Spleen (tissue), 7 donors: ENCODE data around the gene TCEA3.

Experiments
- POLR2A ChIP-seq, 3 donors: fragments of 450-650 bp; IDR thresholded peaks; one replicate each; pipeline ENCODE4 v1.5.1; 2017; ENCODE audit warnings: antibody characterized with exemption in 3 of 3, mild to moderate bottlenecking in 1 of 3
- TF ChIP-seq, protein P1 (sequence below), 11 experiments: fragments of 200-600 bp in 7 of 11; fragments of 450-650 bp in 4 of 11; sonication (generic) in 4 of 11; IDR thresholded peaks in 8 of 11; conservative IDR thresholded peaks in 3 of 11; 1 replicate in 7 of 11; 2 replicates in 4 of 11; pipeline versions ENCODE4 v1.4.0 to v1.8.0; 2016 to 2021; ENCODE audit warnings: antibody characterized with exemption in 11 of 11, inconsistent platforms in 4 of 11, mild to moderate bottlenecking in 1 of 11
- donor health status: DM: no; HTN: no; CAD: no; lungs with moderate emphysema.
- donor health status: DM: no; HTN: no; CAD: no.
- donor health status: DM: no; HTN: no; CAD: no.

DNA sequence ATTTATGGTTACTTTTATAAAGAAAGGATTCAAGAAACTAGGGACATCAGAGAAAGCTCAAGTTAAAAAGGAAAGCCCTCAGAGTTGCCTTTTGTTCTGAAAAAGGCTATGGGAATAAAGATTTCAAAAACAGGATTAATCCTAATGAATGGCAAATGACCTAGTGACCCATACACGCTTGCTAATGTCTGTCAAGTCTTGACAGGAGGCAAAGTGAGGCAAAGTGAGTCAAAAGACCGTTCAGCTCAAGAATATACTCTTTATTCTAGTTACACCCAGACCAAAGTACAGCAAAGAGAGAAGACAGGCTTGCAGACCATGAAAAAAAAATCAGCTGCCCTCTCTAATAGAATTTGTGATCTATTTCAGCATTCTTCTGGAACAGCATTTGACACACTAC is 58.4 kb downstream of the TCEA3 start:
- TF ChIP-seq POLR2A (IDR thresholded peaks at IDR 0.05): no peak
- TF ChIP-seq, protein P1, sequence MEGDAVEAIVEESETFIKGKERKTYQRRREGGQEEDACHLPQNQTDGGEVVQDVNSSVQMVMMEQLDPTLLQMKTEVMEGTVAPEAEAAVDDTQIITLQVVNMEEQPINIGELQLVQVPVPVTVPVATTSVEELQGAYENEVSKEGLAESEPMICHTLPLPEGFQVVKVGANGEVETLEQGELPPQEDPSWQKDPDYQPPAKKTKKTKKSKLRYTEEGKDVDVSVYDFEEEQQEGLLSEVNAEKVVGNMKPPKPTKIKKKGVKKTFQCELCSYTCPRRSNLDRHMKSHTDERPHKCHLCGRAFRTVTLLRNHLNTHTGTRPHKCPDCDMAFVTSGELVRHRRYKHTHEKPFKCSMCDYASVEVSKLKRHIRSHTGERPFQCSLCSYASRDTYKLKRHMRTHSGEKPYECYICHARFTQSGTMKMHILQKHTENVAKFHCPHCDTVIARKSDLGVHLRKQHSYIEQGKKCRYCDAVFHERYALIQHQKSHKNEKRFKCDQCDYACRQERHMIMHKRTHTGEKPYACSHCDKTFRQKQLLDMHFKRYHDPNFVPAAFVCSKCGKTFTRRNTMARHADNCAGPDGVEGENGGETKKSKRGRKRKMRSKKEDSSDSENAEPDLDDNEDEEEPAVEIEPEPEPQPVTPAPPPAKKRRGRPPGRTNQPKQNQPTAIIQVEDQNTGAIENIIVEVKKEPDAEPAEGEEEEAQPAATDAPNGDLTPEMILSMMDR (IDR thresholded peaks at IDR 0.05 in 8 of 11, conservative IDR thresholded peaks at IDR 0.05 in 3 of 11): no peak
